Measurements from ENCODE around the gene ATP8A2. TPM values are rescaled to one million over a fixed set of nuclear protein-coding genes. Genes with fewer than 3 reads are reported as not detected.

ATP8A2 gene
- total RNA-seq, 1 donor from 2014 or later = 3.4 TPM

DNA sequence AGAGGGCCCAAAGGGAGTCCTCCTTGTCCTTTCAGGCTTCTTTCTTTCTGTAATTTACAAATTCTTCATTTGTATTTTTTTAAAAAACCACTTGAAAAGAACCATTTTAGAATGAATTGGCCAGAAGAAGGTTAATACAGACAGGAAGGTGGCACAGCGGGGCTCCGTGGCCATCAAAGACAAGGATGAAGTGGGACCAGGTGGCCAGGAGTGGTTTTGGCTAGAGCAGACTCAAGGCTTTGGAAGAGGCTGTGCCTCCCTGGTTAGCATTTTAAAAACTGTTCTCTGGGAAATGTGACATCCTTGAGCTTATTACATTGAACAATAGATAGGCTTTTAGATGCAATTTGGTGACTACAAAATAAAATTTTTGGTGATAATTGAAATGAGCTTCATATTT is 48.4 kb downstream of the ATP8A2 start:
- H3K4me3 Mint-ChIP-seq = no peak overlapping the region
- no peak overlapping the region for H3K27ac Mint-ChIP-seq (ENCODE audit: unreplicated experiment)
- no peak for DNase-seq (ENCODE audit: low read depth, low spot score)
- H3K9me3 Mint-ChIP-seq = peaks cover 1% of the 10 kb centered on the region
- H3K27me3 Mint-ChIP-seq (ENCODE audit: low read depth) = peaks cover 31% of the 10 kb centered on the region
- no peaks in the 10 kb centered on the region for H3K36me3 Mint-ChIP-seq (ENCODE audit: low read depth)
- H3K4me1 Mint-ChIP-seq = no peaks in the 10 kb centered on the region
- TF ChIP-seq, protein P1, sequence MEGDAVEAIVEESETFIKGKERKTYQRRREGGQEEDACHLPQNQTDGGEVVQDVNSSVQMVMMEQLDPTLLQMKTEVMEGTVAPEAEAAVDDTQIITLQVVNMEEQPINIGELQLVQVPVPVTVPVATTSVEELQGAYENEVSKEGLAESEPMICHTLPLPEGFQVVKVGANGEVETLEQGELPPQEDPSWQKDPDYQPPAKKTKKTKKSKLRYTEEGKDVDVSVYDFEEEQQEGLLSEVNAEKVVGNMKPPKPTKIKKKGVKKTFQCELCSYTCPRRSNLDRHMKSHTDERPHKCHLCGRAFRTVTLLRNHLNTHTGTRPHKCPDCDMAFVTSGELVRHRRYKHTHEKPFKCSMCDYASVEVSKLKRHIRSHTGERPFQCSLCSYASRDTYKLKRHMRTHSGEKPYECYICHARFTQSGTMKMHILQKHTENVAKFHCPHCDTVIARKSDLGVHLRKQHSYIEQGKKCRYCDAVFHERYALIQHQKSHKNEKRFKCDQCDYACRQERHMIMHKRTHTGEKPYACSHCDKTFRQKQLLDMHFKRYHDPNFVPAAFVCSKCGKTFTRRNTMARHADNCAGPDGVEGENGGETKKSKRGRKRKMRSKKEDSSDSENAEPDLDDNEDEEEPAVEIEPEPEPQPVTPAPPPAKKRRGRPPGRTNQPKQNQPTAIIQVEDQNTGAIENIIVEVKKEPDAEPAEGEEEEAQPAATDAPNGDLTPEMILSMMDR (conservative IDR thresholded peaks at IDR 0.05) = no peak

DNA sequence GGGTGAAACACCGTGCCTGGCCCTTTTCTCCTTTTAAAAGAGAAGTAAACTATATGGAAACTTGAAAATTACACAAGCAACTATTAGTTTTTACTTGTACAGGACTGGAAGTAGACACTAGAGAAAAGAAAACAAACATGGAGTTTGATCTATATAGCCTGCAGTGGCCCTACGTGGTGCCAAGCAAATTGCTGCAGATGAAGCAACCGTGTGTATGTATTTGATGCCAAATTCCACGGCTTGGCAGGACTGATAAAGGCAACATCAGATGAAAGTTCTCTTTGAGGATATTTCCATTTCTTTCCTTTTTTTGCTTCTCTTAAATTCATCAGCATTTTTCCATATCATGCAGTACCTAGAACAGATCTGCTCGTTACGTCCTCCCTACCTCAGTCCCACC is 49.8 kb downstream of the ATP8A2 start:
- TF ChIP-seq, protein P1 (conservative IDR thresholded peaks at IDR 0.05) = no peak
- H3K27ac Mint-ChIP-seq (ENCODE audit: unreplicated experiment) = no peak overlapping the region
- peaks cover 6% of the 10 kb centered on the region for H3K9me3 Mint-ChIP-seq
- no peak overlapping the region for H3K4me3 Mint-ChIP-seq
- H3K27me3 Mint-ChIP-seq (ENCODE audit: low read depth) = peaks cover 24% of the 10 kb centered on the region
- no peak for DNase-seq (ENCODE audit: low read depth, low spot score)
- H3K4me1 Mint-ChIP-seq = no peaks in the 10 kb centered on the region
- peaks cover 4% of the 10 kb centered on the region for H3K36me3 Mint-ChIP-seq (ENCODE audit: low read depth)

DNA sequence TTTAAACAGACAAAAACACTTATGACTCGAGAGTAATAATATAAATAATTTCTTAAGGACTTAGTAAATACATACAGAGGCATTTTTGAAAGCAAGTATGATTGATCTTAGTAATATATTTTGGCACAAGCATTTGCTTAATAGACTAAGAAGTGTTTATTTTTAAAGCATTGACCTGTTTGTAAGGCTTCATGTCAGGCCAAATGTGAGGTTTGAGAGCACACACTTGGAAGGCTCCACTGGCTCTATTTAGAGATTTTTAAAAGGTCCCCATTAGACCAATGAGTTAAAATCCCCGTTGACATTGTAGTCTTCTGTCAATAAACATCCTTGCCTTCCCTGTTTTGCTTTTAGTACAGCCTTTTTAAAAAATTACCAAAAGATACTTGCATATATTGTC is 50.4 kb downstream of the ATP8A2 start:
- Mint-ChIP-seq H3K4me1 (no peaks in the 10 kb centered on the region), H3K27me3 (ENCODE audit: low read depth) (peaks cover 20% of the 10 kb centered on the region), H3K36me3 (ENCODE audit: low read depth) (peaks cover 4% of the 10 kb centered on the region), H3K9me3 (peaks cover 6% of the 10 kb centered on the region), H3K27ac (ENCODE audit: unreplicated experiment) (no peak overlapping the region), H3K4me3 (no peak overlapping the region)
- TF ChIP-seq, protein P1 (conservative IDR thresholded peaks at IDR 0.05) = no peak
- no peak for DNase-seq (ENCODE audit: low read depth, low spot score)

DNA sequence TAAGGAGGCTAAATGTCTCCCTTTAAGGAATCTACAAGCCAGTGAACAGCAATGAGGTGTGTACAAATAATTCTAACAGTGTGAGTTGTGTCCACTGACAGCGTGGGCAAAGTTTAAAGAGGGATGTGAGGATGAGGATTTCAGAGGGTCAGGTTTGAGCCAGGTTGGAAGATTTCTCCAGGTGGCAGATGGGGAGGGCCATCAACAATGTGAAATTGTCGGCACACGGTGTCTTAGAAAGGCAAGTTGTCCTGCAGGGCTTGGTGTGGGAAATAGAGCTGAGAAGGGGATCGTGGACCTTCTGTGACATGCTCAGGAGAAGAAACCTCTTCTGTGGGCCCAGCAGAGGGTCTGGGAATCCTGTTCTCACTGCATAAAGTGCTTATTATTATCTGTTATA is 52.1 kb downstream of the ATP8A2 start:
- no peak overlapping the region for H3K4me3 Mint-ChIP-seq
- TF ChIP-seq, protein P1 (conservative IDR thresholded peaks at IDR 0.05) = no peak
- no peak for DNase-seq (ENCODE audit: low read depth, low spot score)
- H3K36me3 Mint-ChIP-seq (ENCODE audit: low read depth) = peaks cover 4% of the 10 kb centered on the region
- no peaks in the 10 kb centered on the region for H3K4me1 Mint-ChIP-seq
- H3K27ac Mint-ChIP-seq (ENCODE audit: unreplicated experiment) = no peak overlapping the region
- H3K9me3 Mint-ChIP-seq = peaks cover 9% of the 10 kb centered on the region
- H3K27me3 Mint-ChIP-seq (ENCODE audit: low read depth) = peaks cover 12% of the 10 kb centered on the region

DNA sequence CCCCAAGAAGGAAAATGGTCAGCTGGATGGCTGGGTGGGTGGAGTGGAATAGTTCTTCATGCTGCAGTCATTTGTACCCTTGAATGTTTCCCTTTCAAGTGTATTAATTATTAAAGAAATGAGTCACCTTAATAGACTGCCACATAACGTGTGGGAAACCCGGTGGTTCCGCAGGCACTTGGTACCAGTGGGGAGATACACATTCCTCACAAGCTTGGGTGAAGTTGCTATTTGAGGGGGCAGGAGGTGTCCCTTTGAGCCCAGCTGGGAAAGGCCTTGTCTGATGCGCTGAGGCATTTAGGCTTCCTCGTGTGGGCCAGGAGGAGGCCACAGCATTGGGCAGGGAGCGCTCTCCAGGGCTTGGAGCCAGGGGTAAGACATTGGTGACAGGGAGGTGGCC is 57.7 kb downstream of the ATP8A2 start:
- TF ChIP-seq, protein P1 (conservative IDR thresholded peaks at IDR 0.05) = no peak
- H3K9me3 Mint-ChIP-seq = peaks cover 9% of the 10 kb centered on the region
- no peaks in the 10 kb centered on the region for H3K4me1 Mint-ChIP-seq
- DNase-seq (ENCODE audit: low read depth, low spot score) = no peak
- no peak overlapping the region for H3K4me3 Mint-ChIP-seq
- peaks cover 4% of the 10 kb centered on the region for H3K36me3 Mint-ChIP-seq (ENCODE audit: low read depth)
- peaks cover 5% of the 10 kb centered on the region for H3K27me3 Mint-ChIP-seq (ENCODE audit: low read depth)
- no peak overlapping the region for H3K27ac Mint-ChIP-seq (ENCODE audit: unreplicated experiment)

DNA sequence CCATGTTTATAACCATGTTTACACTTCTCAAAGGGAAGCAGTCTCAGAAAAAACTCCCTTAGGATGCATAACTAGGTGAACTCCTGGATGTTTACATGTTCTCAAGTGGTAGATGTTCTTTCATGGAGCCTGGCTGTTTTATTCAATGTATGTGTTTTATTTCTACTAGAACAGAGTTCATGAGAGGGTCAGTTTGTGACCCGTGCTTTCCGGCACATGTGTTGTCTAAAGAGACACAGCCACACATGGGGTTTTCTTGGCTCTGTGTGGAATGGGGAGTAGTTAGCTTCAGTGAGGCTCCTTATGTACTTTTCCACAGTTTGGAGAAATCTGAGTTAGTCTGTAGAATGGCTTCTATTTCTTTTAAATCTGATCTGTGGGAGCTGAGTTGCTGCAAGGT is 60.9 kb downstream of the ATP8A2 start:
- H3K4me3 Mint-ChIP-seq = no peak overlapping the region
- TF ChIP-seq, protein P1 (conservative IDR thresholded peaks at IDR 0.05) = no peak
- peaks cover 8% of the 10 kb centered on the region for H3K27me3 Mint-ChIP-seq (ENCODE audit: low read depth)
- H3K4me1 Mint-ChIP-seq = no peaks in the 10 kb centered on the region
- DNase-seq (ENCODE audit: low read depth, low spot score) = no peak
- peaks cover 3% of the 10 kb centered on the region for H3K9me3 Mint-ChIP-seq
- H3K27ac Mint-ChIP-seq (ENCODE audit: unreplicated experiment) = no peak overlapping the region
- no peaks in the 10 kb centered on the region for H3K36me3 Mint-ChIP-seq (ENCODE audit: low read depth)
